Gastroesophageal sphincter (tissue), 3 donors: ENCODE data around the gene SLCO3A1.

Experiments used
- EP300 ChIP-seq: sonication (generic); formaldehyde crosslinking; IDR thresholded peaks from one replicate; pipeline ENCODE4 v1.6.1; 2017; ENCODE audit warnings: antibody characterized with exemption, mild to moderate bottlenecking
- POLR2A ChIP-seq, 2 donors: fragments of 450-650 bp; IDR thresholded peaks; one replicate each; pipeline ENCODE4 v1.6.1; 2017; ENCODE audit warnings: antibody characterized with exemption in 2 of 2, mild to moderate bottlenecking in 2 of 2, moderate library complexity in 1 of 2
- POLR2AphosphoS5 ChIP-seq: sonication (generic); formaldehyde crosslinking; IDR thresholded peaks from one replicate; pipeline ENCODE4 v1.6.1; 2017; ENCODE audit warnings: antibody characterized with exemption
- TF ChIP-seq, protein P1 (sequence below), 4 experiments: fragments of 200-600 bp in 2 of 4; fragments of 450-650 bp in 2 of 4; sonication (generic) in 1 of 4; IDR thresholded peaks; one replicate each; pipeline ENCODE4 v1.5.1; 2017 to 2019; ENCODE audit warnings: antibody characterized with exemption in 4 of 4, mild to moderate bottlenecking in 2 of 4, moderate library complexity in 2 of 4

- TF ChIP-seq, protein P1, sequence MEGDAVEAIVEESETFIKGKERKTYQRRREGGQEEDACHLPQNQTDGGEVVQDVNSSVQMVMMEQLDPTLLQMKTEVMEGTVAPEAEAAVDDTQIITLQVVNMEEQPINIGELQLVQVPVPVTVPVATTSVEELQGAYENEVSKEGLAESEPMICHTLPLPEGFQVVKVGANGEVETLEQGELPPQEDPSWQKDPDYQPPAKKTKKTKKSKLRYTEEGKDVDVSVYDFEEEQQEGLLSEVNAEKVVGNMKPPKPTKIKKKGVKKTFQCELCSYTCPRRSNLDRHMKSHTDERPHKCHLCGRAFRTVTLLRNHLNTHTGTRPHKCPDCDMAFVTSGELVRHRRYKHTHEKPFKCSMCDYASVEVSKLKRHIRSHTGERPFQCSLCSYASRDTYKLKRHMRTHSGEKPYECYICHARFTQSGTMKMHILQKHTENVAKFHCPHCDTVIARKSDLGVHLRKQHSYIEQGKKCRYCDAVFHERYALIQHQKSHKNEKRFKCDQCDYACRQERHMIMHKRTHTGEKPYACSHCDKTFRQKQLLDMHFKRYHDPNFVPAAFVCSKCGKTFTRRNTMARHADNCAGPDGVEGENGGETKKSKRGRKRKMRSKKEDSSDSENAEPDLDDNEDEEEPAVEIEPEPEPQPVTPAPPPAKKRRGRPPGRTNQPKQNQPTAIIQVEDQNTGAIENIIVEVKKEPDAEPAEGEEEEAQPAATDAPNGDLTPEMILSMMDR (IDR thresholded peaks at IDR 0.05): peak in 2 of 4 experiments; percentile 4 to 42
- no peak for TF ChIP-seq POLR2AphosphoS5
- no peak for TF ChIP-seq POLR2A (IDR thresholded peaks at IDR 0.05)
- TF ChIP-seq EP300: no peak
Measured at GRCh38 chr15:92091155-92091734, 237.7 kb downstream of the SLCO3A1 start.
